GM21360 (cell line): Measurements from ENCODE around the gene FRMD6.

Experiments
- ATAC-seq: cut with Tn5 transposase; IDR thresholded peaks from one replicate; pipeline ENCODE4 v1.9.1; 2021; ENCODE audit warnings: mild to moderate bottlenecking, moderate library complexity; ENCODE audit not compliant: unreplicated experiment

The FRMD6 gene

DNA sequence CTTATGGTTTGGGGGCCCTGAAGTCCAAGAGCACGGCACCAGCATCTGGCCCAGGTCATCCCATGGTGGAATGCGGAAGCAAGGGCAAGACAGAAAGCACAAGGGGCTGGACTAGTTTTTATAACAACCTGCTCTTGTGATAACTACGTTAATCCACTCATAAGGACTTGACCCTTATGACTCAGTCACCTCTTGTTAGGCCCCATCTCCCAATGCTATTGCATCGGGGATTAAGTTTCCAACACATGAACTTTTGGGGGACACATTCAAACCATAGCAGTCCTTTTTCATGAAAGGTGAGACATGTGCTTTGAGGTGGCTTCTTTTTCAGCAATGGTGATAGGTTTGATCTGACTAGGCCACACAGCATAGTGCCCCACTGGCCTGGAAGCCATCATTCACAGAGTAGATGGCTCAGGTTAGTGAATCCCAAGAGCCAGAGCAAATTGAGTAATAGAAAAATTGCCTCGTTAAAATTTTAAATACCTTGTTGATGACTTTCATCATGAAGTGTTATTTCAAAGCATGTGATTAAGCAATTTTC lies 12.1 kb downstream of the FRMD6 start:
- ATAC-seq: no peak

DNA sequence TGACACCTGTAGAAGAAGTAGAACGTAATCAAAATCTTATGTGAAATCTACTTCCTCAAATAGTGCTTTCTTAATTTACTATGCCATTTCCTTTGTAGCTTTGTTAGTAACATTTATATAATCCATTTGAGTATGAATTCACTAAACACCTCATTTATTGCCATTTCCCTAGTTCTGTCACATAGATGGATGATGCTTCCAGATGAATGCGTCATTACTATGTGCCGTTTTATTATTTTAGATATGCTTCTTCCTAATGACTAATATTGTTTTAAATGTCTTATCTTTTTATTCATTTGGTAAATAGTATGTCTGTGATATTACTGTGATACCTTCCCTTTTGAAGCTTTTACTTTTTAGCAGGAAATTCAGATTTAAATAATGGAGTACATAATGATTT lies 14.4 kb downstream of the FRMD6 start:
- no peak for ATAC-seq

DNA sequence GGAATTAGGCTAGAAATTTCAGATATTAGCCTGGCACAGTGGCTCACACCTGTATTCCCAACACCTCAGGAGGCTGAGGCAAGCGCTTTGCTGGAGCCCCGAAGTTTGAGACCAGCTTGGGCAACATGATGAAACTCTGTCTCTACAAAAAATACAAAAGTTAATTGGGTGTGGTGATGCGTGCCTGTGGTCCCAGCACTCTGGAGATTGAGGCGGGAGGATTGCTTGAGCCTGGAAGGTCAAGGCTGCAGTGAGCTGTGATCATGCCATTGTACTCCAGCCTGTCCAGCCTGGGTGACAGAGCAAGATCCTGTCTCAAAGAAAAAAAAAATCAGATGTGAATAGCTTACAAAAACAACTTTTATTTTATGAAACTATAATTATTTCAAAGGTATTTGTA lies 15.1 kb downstream of the FRMD6 start:
- ATAC-seq: no peak

DNA sequence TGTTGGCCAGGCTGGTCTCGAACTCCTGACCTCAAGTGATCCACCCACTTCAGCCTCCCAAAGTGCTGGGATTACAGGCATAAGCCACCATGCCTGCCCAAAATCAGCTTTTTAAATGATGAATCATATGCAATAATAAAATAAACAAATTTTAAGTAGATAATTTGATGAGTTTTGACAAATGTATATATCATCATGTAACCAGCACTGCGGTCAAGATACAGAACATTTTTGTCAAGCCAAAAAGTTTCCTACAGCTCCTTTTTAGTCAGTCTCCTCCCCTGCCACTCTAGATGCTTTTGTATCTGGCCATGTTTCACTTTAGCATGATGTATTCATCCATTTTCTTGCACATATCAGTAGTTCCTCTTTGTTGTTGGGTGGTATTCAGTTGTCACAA lies 17.2 kb downstream of the FRMD6 start:
- no peak for ATAC-seq

DNA sequence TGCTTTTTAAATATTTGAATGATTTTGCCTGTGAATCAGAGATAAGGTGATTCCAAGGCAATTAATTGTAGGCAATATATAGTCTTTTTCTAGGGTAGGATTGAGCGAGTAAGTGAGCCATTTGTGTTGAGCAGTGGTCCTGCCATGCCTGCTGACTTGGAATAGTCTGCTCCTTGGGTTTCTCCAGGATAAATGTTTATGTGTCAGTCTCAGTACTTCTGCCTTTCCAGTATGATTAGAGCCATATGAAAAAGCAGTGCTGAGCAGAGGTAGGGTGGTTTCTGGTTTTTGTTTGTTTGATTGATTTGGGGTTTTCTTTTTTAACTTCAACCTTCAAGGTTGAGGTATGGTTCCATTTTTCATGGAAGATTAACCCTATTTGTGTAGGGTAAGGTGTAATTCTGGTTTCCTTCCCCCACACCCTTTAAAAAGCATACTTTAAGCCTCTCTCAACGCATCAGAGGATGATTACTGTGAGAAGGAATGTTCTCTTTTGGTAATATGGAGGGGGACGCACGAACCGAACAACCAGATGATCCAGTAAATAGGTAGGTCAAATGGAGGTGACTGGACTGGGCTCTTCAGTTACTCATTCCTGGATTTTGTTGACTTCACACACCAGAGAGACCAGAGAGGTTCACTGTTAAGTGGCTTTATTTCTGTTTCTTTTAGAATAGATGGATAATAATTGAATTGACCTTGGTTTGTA lies 22.7 kb downstream of the FRMD6 start:
- no peak for ATAC-seq

DNA sequence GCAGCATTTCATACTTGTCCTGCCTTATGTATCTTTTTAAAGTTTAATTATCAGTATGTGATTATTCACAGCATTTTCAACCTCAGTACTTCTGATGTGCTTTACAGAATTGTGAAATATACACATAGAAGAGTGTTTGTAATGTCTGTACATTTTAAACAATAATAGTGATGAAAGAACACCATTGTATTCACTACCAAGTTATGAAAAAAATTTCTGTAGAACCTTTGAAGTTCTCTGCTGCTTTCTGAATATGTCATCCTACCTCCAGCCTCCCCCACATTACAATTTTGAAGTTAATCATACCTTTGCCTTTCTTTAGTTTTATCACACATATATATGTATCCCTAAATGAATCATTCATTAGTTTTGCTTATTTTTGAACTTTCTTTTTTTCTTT lies 24.8 kb downstream of the FRMD6 start:
- ATAC-seq: no peak

DNA sequence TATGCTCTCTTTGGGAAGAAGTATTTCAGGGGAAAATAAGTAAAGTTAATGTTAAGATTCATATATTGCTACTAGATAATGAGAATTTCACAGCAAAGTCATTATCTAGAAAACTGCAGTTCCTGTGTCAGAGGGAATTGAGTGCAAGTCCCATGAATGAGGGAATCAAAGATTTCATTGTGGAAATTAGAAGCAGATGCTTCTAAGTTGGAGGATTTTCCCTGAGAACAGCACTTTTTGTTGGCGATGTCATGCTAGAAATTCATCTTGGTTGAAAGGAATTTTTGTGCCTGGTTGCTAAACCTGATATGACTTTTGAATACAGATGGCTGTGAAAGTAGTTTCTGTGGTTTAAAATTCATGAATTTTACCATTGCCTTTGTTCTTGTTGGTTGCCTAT lies 25.6 kb downstream of the FRMD6 start:
- no peak for ATAC-seq

DNA sequence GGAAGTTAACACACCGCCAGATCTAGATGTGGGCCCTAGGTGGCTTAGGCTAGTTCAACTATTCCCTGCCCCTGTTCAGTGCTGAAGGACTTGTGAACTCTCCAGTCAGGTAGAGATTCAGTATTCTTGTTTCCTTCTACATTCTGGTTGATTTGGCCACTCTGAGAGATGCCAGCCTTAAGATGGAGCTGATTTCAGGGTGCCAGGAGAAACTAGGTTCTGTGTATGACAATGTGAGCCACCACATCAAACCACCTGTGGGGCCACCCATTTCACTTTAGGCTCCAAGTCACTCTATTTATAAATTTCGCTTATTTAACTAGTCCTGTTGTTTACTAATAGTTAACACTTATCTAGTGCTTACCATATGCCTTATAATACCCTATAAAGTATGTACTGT lies 26.0 kb downstream of the FRMD6 start:
- no peak for ATAC-seq

DNA sequence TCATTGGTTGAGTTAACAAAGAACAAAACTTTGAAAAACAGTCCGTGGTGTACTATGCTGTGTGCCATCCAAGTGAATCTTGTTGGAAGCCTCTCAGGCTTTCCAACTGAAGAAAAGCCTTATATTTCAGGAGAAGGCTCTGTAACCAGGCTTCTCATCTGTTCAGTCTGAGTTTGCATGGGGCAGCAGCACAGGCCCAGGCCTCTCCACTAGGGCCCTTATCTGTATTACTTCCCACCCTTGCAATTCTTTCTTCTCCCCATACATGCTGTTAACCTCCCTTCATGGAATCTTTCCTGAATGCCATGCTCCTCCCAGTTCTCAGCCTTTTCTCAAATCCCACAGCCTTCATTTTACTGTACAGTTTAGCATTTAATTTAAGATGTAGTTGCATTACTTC lies 28.3 kb downstream of the FRMD6 start:
- no peak for ATAC-seq

DNA sequence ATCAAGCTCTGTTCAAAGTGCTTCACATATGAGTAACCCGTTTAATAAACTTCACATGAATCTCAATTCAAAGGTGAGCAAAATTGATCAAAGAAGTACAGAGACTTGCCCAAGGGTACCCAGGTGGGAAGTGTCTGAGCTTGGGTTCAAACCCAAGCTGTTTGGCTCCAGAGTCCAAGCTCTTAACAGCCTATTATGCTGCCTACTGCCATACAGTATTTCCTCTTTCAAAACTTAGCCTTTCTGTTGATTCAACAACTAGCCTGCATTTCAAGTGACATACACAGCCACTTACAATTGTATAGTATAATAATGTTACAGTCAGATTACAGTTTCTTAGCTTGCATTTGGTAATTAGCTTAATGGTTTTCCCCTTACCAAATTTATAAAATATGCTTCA lies 29.7 kb downstream of the FRMD6 start:
- ATAC-seq: no peak

DNA sequence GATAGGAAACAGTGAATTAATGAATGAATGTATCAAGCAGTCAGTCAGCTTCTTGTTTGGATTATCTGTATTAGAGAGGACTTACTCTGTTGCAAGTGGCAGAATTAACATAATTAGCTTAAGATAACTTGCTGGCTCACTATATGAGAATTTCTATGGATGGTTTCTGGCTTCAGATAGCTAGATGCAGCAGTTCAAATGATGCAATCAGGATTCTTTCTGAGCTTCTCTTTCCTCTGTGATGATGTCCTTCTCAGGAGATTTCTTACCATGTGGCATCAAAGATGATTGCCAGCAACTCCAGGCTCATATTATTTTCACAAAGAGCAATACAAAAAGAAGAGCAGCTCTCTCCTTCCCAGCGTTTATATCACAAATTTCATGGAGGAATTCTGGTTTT lies 30.7 kb downstream of the FRMD6 start:
- no peak for ATAC-seq

DNA sequence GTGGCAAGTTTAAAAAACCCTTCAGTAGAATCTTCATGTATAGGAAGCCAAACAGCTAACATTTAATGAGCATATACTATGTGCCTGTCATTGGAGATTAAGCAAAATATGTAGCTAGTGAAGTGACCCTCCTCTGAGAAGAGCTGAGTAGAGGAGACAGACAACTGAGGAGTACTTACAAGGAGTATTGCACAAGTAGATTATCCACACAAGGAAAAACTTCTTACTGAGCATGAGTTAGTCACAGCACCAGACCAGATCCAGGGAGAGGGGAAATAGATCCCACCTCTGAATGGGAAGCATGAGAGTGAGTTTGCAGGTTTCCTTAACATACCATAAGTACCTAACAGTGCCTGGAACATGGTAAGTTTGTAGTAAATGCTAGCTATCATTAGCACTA lies 33.0 kb downstream of the FRMD6 start:
- no peak for ATAC-seq

DNA sequence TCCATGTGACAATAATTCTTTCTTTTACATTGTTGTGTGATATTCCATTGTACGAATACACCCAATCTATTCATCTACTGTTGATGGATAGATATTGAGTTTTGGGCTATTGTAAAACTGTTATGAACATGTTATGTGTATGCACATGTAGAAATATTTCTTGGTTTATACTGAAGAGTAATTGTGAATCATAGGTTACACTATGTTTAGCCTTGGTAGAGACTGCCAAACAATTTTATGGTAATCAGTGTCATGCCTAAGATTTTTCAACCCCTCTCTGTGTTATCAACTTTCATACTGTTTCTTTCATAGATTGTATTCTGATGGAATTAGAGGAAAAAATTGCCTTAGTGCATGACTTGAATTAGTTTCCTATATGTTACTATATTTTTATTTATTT lies 39.5 kb downstream of the FRMD6 start:
- ATAC-seq: no peak

DNA sequence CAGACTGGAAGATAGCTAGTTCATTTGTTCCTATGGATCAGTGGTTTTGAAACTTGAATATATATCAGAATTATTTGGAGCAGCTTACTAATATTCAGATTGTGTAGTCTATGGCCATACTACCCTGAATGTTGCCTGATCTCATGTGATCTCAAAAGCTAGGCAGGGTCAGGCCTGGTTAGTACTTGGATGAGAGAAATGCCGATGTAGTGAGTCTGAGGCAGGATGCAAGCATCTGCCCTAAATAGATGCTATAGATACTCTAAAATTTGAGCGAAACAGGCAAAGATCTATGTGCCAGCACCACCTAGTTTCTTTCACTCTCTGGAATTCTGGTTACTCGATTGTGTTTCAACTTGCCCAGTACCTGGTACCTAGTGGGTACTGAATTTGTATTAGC lies 40.9 kb downstream of the FRMD6 start:
- no peak for ATAC-seq

DNA sequence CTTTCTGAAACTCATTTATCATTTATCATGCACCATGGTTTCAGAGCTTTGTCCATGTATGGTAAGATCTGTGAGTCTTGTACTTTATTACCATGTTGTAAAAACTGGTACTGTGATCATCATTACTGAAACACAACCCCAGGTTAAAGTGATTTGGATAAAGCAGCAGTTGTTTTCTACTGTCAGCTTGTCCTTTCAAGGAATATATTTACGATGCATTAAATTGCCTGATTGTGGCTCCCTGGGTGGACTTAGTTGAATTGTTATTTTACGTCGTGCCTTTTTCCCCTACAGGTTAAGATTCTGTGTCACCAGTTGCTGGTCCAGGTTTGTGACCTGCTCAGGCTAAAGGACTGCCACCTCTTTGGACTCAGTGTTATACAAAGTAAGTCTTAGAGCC lies 46.1 kb downstream of the FRMD6 start:
- ATAC-seq: no peak

DNA sequence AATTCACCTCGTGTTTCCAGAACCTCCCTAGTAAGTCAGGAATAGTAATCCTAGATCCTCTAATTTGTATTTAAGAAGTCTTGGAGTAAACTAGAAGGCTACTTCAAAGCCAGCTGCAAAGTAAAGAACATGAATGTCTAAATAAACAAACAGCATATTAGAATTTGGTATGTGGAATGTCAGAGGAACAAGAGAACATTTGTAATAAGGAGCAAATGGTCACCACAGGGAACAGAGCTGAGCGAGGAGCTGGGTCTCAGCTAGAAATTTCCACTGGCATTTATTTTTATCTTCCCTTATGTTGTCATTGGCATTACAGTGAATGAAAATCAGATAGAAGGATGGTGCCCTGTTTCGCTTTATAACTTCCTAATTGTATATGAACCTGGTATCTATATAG lies 50.2 kb downstream of the FRMD6 start:
- no peak for ATAC-seq

DNA sequence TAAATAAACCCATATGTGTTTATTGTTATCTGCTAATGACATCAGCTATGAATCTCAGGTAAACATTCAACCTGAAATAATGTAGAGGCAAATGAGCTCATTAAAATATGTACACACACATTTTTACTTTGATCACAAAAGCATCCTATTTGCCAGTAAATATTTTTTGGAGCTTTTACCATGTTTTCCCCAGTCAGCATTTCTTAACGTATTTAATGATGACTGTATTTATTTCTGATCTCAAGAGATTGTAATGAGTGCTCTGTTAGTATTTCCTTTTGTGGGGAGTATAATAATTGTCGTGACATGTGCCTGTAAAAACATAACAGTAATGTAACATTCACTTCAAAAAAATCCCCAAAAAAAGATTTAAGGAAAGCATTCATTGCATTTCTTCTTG lies 52.1 kb downstream of the FRMD6 start:
- no peak for ATAC-seq

DNA sequence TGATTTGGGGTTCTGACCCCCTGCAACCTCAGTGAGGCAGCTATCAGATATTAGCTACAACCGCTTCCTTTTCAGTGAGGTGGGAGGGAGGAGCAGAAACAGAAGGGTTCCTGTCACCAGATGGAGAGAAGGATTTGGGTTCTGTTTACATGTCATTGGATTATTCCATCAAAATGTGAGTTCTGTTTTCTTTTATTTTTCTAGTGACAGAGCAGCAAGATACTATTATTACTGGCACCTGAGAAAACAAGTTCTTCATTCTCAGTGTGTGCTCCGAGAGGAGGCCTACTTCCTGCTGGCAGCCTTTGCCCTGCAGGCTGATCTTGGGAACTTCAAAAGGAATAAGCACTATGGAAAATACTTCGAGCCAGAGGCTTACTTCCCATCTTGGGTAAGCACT lies 52.8 kb downstream of the FRMD6 start:
- ATAC-seq: no peak

DNA sequence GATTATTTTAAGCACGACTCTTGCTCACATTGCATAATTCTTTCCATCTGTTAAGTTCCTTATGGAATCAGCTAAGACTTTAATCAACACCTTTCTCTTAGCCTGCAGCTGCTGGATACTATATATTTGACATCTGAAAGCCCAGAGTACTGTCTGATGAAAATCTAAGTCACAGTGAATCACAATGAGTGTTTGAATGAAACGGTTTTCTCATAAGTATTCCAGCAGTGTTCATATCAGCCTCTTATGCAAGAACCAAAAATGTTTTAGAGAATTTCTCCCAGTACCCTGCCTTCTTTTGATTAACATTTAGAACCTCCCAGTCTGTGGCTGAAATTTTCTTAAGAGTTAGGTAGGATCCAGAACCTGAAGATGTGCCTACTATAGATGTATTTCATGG lies 55.6 kb downstream of the FRMD6 start:
- no peak for ATAC-seq

DNA sequence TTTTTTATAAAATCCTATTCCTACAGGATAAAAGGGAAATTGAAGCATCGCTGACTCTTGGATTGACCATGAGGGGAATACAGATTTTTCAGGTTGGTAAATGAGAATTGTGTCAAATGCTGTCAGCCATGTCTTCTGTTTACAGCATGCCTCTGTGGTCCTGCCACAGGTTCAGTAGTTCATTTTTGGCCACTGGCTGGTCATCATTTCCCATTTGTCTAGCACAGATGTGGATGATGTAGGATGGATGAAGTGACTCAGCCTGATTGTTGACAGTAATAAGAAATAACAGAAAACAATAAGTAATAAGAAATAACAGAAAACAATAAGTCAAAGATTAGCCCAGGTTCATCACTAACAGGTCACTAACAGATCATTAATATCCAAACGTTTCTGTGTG lies 59.8 kb downstream of the FRMD6 start:
- ATAC-seq: no peak

DNA sequence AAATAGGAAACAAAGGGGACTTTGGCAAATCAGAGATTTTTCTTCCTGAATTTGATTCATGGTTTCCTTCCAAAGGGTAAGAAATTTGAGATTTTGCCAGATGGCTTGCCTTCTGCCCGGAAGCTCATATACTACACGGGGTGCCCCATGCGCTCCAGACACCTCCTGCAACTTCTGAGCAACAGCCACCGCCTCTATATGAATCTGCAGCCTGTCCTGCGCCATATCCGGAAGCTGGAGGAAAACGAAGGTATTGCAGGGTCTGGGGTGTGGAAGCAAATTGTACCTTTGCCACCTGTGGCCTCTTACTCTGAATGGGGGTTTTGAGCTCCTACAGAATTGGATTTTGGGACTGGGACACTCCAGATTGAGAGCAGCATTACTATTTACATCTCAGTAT lies 63.5 kb downstream of the FRMD6 start:
- ATAC-seq: no peak

DNA sequence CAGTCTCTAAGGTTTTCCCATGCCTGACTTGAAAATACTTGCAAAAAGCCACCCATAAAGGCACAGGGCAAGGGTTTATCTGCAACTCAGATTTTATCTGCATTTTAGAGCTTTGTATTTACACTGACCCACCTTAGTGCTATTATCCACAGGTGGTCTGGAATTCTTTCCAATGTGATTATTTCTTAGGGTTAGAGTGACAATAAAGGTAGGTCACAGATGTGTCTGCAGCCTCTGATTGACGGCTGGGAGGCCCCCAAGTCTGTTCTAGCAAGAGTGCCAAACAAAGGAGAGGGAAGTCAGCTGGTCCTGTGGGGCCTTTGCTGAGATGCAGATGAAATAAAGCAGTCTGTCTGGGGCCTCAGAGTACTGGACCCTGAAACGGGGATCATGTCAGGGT lies 64.0 kb downstream of the FRMD6 start:
- no peak for ATAC-seq

DNA sequence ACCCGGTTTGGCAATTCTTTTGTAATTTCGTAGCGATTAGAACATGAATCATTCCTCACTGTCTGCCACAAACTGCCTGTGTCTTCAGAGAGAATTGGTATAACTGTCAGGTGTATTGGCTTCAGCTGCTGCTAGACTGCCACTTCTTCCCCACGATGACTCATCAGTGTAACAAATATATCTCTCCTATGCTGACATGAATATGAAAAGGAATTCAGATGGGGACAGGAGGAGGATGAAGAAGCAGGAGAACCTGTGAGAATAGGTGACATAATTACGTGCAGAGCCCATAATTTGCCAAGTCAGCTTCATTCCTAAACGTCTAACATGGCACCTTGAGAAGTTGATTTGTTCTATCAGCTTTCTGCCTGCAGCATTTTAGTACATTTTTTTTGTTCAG lies 64.9 kb downstream of the FRMD6 start:
- no peak for ATAC-seq
